Inferior parietal cortex (tissue), 1 donor: Measurements from ENCODE around the gene C3orf22.

ENCODE experiments used
- DNase-seq: peaks from one replicate; pipeline ENCODE4 v3.0.0-alpha.2; 2016; ENCODE audit errors: extremely low spot score

Gene C3orf22

GRCh38 chr3:126527455-126528211 is 31.1 kb downstream of the C3orf22 start:
- no peak for DNase-seq

GRCh38 chr3:126527006-126527405 is 31.7 kb downstream of the C3orf22 start:
- DNase-seq: no peak

- DNase-seq: no peak
Observed at GRCh38 chr3:126526668-126527005, 32.1 kb downstream of the C3orf22 start.

GRCh38 chr3:126525853-126526667 is 32.7 kb downstream of the C3orf22 start:
- no peak for DNase-seq

- no peak for DNase-seq
Observed at GRCh38 chr3:126525091-126525852, 33.5 kb downstream of the C3orf22 start.

- DNase-seq: no peak
Observed at GRCh38 chr3:126524429-126524988, 34.2 kb downstream of the C3orf22 start.

GRCh38 chr3:126523745-126524428 is 34.8 kb downstream of the C3orf22 start, which contains the start of gene CHST13:
TSS of gene CHST13 (plus strand) at chr3:126524155. CDS start at chr3:126524333, 178 bp downstream.
- no peak for DNase-seq

GRCh38 chr3:126522363-126522788 is 36.4 kb downstream of the C3orf22 start:
- DNase-seq: peak; percentile 87

GRCh38 chr3:126521122-126521891 is 37.4 kb downstream of the C3orf22 start:
- DNase-seq: peak; percentile 47

GRCh38 chr3:126519506-126520455 is 39.0 kb downstream of the C3orf22 start:
- no peak for DNase-seq

- DNase-seq: no peak
Observed at GRCh38 chr3:126518779-126519177, 40.0 kb downstream of the C3orf22 start.

- DNase-seq: no peak
Observed at GRCh38 chr3:126517986-126518778, 40.5 kb downstream of the C3orf22 start.

- DNase-seq: no peak
Observed at GRCh38 chr3:126517291-126517951, 41.3 kb downstream of the C3orf22 start, which contains the start of gene UROC1. TSS of gene UROC1 (minus strand) at chr3:126517773. CDS start at chr3:126517719, 54 bp downstream.

GRCh38 chr3:126516936-126517290 is 41.8 kb downstream of the C3orf22 start:
- DNase-seq: no peak

- DNase-seq: no peak
Observed at GRCh38 chr3:126516152-126516935, 42.4 kb downstream of the C3orf22 start.

GRCh38 chr3:126515066-126515706 is 43.5 kb downstream of the C3orf22 start:
- DNase-seq: no peak

GRCh38 chr3:126514161-126514560 is 44.6 kb downstream of the C3orf22 start:
- no peak for DNase-seq
